Calu3 (cell line): ENCODE results near the gene C2orf80. TPM values are rescaled to one million over a fixed set of nuclear protein-coding genes. Genes with fewer than 3 reads are reported as not detected.

Source experiments
- BruUV-seq: library from RNA; stranded (reverse); fragments of 400-500 nt; replicated peaks from 2 replicates; lab custom pipeline; 2021; lab: Mats Ljungman, UMichigan
- CTCF ChIA-PET: fragments of 300-600 bp; sonication (Branson Sonifier 250); formaldehyde crosslinking; loops from one replicate; lab custom pipeline; 2022; ENCODE audit warnings: antibody characterized with exemption; lab: Charles Lee
- DNase-seq: peaks from one replicate; pipeline ENCODE4 v3.0.0; 2022
- H3K27ac Mint-ChIP-seq: one replicate; pipeline ENCODE4 v1.8.0; 2022; ENCODE audit warnings: mixed read lengths; ENCODE audit not compliant: unreplicated experiment
- H3K27me3 Mint-ChIP-seq: one replicate; pipeline ENCODE4 v1.8.0; 2022; ENCODE audit warnings: mixed read lengths; ENCODE audit not compliant: unreplicated experiment
- H3K36me3 Mint-ChIP-seq: one replicate; pipeline ENCODE4 v1.8.0; 2022; ENCODE audit warnings: mild to moderate bottlenecking, moderate library complexity, mixed read lengths; ENCODE audit not compliant: insufficient read depth, unreplicated experiment
- H3K4me1 Mint-ChIP-seq: one replicate; pipeline ENCODE4 v1.8.0; 2022; ENCODE audit warnings: mild to moderate bottlenecking, low read depth, mixed read lengths; ENCODE audit not compliant: unreplicated experiment
- H3K4me3 Mint-ChIP-seq: one replicate; pipeline ENCODE4 v1.8.0; 2022; ENCODE audit warnings: mild to moderate bottlenecking, low read depth, moderate library complexity, mixed read lengths; ENCODE audit not compliant: unreplicated experiment
- H3K9me3 Mint-ChIP-seq: one replicate; pipeline ENCODE4 v1.8.0; 2022; ENCODE audit warnings: low read depth, mixed read lengths; ENCODE audit not compliant: unreplicated experiment
- CTCF ChIP-seq: fragments of 200-600 bp; IDR thresholded peaks from one replicate; pipeline ENCODE4 v1.8.0; 2022; ENCODE audit warnings: antibody characterized with exemption; ENCODE audit not compliant: unreplicated experiment
- intact Hi-C: fragments of 100-400 bp; cut with micrococcal nuclease; formaldehyde crosslinking; loops from one replicate; pipeline ENCODE4 v1.10.0; 2022; ENCODE audit not compliant: unreplicated experiment
- total RNA-seq: library from RNA; stranded (reverse); gene quantifications from 2 replicates; pipeline ENCODE4 v1.2.3, GENCODE V29; 2022

Gene C2orf80
- total RNA-seq, 1 experiment from 2014 or later: not detected

GRCh38 chr2:208156439-208156838 lies 33.4 kb downstream of the C2orf80 start:
- no TSS peak for BruUV-seq
- no peaks in the 10 kb centered on the region for H3K4me1 Mint-ChIP-seq
- no peak for TF ChIP-seq CTCF
- no peaks in the 10 kb centered on the region for H3K27me3 Mint-ChIP-seq
- no peak overlapping the region for H3K4me3 Mint-ChIP-seq
- intact Hi-C loops: no loop called here
- CTCF ChIA-PET: no interaction called here
- no peaks in the 10 kb centered on the region for H3K36me3 Mint-ChIP-seq
- no peaks in the 10 kb centered on the region for H3K9me3 Mint-ChIP-seq
- no peak for DNase-seq
- no peak overlapping the region for H3K27ac Mint-ChIP-seq

GRCh38 chr2:208153156-208153555 lies 36.7 kb downstream of the C2orf80 start:
- intact Hi-C loops: no loop called here
- DNase-seq: no peak
- no peak overlapping the region for H3K27ac Mint-ChIP-seq
- no TSS peak for BruUV-seq
- no peak for TF ChIP-seq CTCF
- CTCF ChIA-PET: no interaction called here
- no peaks in the 10 kb centered on the region for H3K4me1 Mint-ChIP-seq
- no peaks in the 10 kb centered on the region for H3K36me3 Mint-ChIP-seq
- no peaks in the 10 kb centered on the region for H3K27me3 Mint-ChIP-seq
- H3K9me3 Mint-ChIP-seq: no peaks in the 10 kb centered on the region
- H3K4me3 Mint-ChIP-seq: no peak overlapping the region

GRCh38 chr2:208150956-208151355 lies 38.9 kb downstream of the C2orf80 start:
- no peaks in the 10 kb centered on the region for H3K36me3 Mint-ChIP-seq
- H3K4me1 Mint-ChIP-seq: no peaks in the 10 kb centered on the region
- intact Hi-C loops: no loop called here
- no peak overlapping the region for H3K27ac Mint-ChIP-seq
- no peak overlapping the region for H3K4me3 Mint-ChIP-seq
- no peak for TF ChIP-seq CTCF
- no peaks in the 10 kb centered on the region for H3K9me3 Mint-ChIP-seq
- no peaks in the 10 kb centered on the region for H3K27me3 Mint-ChIP-seq
- no peak for DNase-seq
- BruUV-seq: no TSS peak
- CTCF ChIA-PET: no interaction called here

- H3K4me3 Mint-ChIP-seq: no peak overlapping the region
- no peaks in the 10 kb centered on the region for H3K4me1 Mint-ChIP-seq
- TF ChIP-seq CTCF: no peak
- no peak overlapping the region for H3K27ac Mint-ChIP-seq
- H3K9me3 Mint-ChIP-seq: no peaks in the 10 kb centered on the region
- no TSS peak for BruUV-seq
- DNase-seq: no peak
- no peaks in the 10 kb centered on the region for H3K36me3 Mint-ChIP-seq
- no peaks in the 10 kb centered on the region for H3K27me3 Mint-ChIP-seq
- CTCF ChIA-PET: no interaction called here
- intact Hi-C loops: no loop called here
Observed at GRCh38 chr2:208150094-208150493, 39.7 kb downstream of the C2orf80 start.

- H3K9me3 Mint-ChIP-seq: no peaks in the 10 kb centered on the region
- H3K27ac Mint-ChIP-seq: no peak overlapping the region
- TF ChIP-seq CTCF: no peak
- no peaks in the 10 kb centered on the region for H3K4me1 Mint-ChIP-seq
- no TSS peak for BruUV-seq
- no peaks in the 10 kb centered on the region for H3K36me3 Mint-ChIP-seq
- H3K4me3 Mint-ChIP-seq: no peak overlapping the region
- no peaks in the 10 kb centered on the region for H3K27me3 Mint-ChIP-seq
- intact Hi-C loops: no loop called here
- no peak for DNase-seq
- CTCF ChIA-PET: no interaction called here
Observed at GRCh38 chr2:208148803-208149202, 41.0 kb downstream of the C2orf80 start.
